Measurements from ENCODE around the gene XPO1. TPM values are rescaled to one million over a fixed set of nuclear protein-coding genes. Genes with fewer than 3 reads are reported as not detected.

The XPO1 gene
- total and polyA plus RNA-seq, 2 donors (not counting 1 experiment from before 2014, with no cell fraction given) = 91.8 to 348 TPM

DNA sequence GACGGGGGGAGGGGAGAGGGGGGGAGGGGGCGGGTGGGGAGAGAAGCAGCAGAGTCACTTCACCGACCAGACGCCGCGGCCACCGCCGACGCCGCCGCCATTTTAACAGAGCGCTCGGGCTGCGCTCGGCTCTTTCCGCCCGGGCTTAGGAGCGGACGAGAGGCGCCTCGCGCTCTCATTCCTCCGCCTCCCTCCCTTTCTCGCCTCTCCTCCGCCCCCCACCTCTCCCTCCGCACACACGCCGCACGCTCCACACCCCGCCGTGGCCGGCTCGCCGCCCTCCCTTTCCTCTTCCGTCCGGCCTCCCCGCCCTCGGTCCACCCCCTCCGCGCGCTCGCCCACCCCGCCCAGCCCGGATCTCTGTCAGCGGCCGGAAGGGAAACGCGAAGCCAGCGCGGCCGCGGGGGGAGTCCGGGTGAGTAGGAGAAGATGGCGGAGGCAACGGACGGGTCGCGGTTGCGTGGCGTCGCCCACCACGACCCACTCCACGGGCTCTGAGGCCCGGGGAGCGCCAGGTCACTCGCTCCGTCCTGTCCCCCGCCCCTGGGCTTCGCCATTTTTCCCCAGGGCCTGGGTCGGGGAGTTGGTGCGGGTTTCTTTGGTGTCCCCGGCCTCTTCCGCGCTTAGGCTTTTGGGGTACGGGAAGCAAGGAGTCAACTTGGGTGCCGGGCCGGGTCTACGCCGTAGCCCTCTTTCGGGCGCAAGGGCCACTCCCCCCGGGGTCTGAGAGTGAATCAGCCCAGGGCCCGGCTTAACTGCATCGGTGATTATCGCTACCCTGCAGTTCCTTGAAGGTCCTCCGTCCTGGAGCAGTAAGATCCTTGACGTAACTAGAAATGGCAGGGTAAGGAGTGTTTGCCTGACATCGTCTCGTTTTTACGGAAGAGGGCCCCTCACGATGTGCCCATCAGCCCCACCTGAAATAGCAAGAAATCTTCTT is 66.9 kb downstream of the XPO1 start, which contains the start of gene USP34:
Gene USP34 (minus strand): TSS at position 123 of the 940 bp plus-strand sequence. CDS start 395 bp downstream, outside the sequence.
- DNase-seq (ENCODE audit: low read depth in 2 of 2) = peak; percentile 95
- Histone ChIP-seq H3K27me3 (ENCODE audit: control insufficient read depth, insufficient read depth, low read length) (no peaks in the 10 kb centered on the region), H3K9me3 (ENCODE audit: control insufficient read depth, insufficient read depth, low read depth, low read length) (no peaks in the 10 kb centered on the region), H2AFZ (ENCODE audit: low read length) (peak within 1 kb of the TSS; percentile 66), H3K9ac (ENCODE audit: insufficient read depth, low read length) (peak within 1 kb of the TSS; percentile 99), H3K36me3 (ENCODE audit: control insufficient read depth, insufficient read depth, low read length) (no peaks in the 10 kb centered on the region), H3K4me2 (ENCODE audit: extremely low read depth, insufficient read depth, low read length) (peak within 1 kb of the TSS; percentile 76), H4K20me1 (ENCODE audit: control insufficient read depth, extremely low read depth, insufficient read depth, low read length) (no peaks in the 10 kb centered on the region), H3K27ac (ENCODE audit: insufficient read depth, low read length) (peak within 1 kb of the TSS; percentile 96), H3K79me2 (ENCODE audit: control insufficient read depth, insufficient read depth, low read length) (peaks cover 52% of the 10 kb centered on the region), H3K4me1 (ENCODE audit: control insufficient read depth, extremely low read depth, insufficient read depth, low read length) (no peaks in the 10 kb centered on the region), H3K4me3 (replicated peaks in 1 of 4; ENCODE audit: control extremely low read depth in 1 of 4, insufficient read depth in 1 of 4, low read depth in 3 of 4, low read length in 4 of 4) (peak within 1 kb of the TSS; percentile 72 to 98 (median 92))
- TF ChIP-seq, protein P1, sequence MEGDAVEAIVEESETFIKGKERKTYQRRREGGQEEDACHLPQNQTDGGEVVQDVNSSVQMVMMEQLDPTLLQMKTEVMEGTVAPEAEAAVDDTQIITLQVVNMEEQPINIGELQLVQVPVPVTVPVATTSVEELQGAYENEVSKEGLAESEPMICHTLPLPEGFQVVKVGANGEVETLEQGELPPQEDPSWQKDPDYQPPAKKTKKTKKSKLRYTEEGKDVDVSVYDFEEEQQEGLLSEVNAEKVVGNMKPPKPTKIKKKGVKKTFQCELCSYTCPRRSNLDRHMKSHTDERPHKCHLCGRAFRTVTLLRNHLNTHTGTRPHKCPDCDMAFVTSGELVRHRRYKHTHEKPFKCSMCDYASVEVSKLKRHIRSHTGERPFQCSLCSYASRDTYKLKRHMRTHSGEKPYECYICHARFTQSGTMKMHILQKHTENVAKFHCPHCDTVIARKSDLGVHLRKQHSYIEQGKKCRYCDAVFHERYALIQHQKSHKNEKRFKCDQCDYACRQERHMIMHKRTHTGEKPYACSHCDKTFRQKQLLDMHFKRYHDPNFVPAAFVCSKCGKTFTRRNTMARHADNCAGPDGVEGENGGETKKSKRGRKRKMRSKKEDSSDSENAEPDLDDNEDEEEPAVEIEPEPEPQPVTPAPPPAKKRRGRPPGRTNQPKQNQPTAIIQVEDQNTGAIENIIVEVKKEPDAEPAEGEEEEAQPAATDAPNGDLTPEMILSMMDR (conservative IDR thresholded peaks at IDR 0.05 in 1 of 2, IDR thresholded peaks at IDR 0.05 in 1 of 2; ENCODE audit: low read depth in 1 of 2, low read length in 2 of 2) = no peak
- no peak for TF ChIP-seq EZH2 (IDR thresholded peaks at IDR 0.05; ENCODE audit: low read length, missing control alignments)

DNA sequence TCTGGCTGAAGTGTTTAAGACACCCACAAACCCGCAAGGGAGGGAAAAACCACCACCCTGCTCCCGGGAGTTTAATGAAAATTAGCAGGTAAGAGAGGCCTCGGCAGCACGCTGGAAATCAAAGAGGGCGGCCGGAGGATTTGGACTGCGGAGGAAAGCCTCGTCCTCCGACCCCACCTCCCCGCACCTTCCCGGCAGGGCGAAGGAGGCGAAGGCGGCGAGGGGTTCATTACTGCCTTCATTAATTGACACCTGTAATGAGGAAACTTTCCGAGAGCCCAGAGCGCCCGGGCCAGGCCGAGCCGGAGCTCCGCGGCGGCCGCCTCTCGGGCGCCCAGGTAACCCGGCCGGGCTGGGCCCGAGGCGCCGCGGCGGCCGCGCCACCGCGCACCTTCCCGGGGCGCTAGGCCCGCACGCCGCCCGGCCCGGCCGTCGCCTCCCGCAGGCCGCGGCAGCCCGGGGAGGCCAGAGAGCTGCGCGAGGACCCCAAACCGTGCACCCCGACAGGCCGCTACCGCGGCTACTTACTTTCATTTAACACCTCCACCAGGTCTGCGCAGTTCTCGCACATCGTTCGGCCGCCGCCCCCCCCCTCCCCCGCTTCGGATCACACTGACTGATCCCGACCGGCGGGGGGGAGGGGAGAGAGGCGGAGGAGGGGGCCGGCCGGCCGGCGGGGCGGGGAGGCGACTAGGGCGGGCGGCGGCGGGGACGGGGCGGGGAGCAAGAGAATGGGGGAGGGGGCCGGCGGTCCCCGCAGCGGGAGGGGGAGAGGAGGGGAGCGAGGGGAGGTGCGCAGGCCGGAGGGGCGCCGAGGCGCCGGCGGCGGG is 67.8 kb downstream of the XPO1 start:
- DNase-seq (ENCODE audit: low read depth in 2 of 2) = peak in 1 of 2 donors; percentile 66
- Histone ChIP-seq H2AFZ (ENCODE audit: low read length) (no peak overlapping the region), H3K4me3 (replicated peaks in 1 of 4; ENCODE audit: control extremely low read depth in 1 of 4, insufficient read depth in 1 of 4, low read depth in 3 of 4, low read length in 4 of 4) (peak overlapping the region; percentile 72 to 97 (median 90)), H3K9me3 (ENCODE audit: control insufficient read depth, insufficient read depth, low read depth, low read length) (no peaks in the 10 kb centered on the region), H3K27ac (ENCODE audit: insufficient read depth, low read length) (peak overlapping the region; percentile 59), H3K9ac (ENCODE audit: insufficient read depth, low read length) (peak overlapping the region; percentile 70), H3K36me3 (ENCODE audit: control insufficient read depth, insufficient read depth, low read length) (no peaks in the 10 kb centered on the region), H4K20me1 (ENCODE audit: control insufficient read depth, extremely low read depth, insufficient read depth, low read length) (no peaks in the 10 kb centered on the region), H3K79me2 (ENCODE audit: control insufficient read depth, insufficient read depth, low read length) (peaks cover 59% of the 10 kb centered on the region), H3K4me1 (ENCODE audit: control insufficient read depth, extremely low read depth, insufficient read depth, low read length) (no peaks in the 10 kb centered on the region), H3K27me3 (ENCODE audit: control insufficient read depth, insufficient read depth, low read length) (no peaks in the 10 kb centered on the region), H3K4me2 (ENCODE audit: extremely low read depth, insufficient read depth, low read length) (peak overlapping the region; percentile 73)
- no peak for TF ChIP-seq EZH2 (IDR thresholded peaks at IDR 0.05; ENCODE audit: low read length, missing control alignments)
- TF ChIP-seq, protein P1 (conservative IDR thresholded peaks at IDR 0.05 in 1 of 2, IDR thresholded peaks at IDR 0.05 in 1 of 2; ENCODE audit: low read depth in 1 of 2, low read length in 2 of 2) = no peak

All from fibroblast of lung (primary cell).